Calu3 (cell line): Measurements from ENCODE around the gene HIF1A. TPM values are rescaled to one million over a fixed set of nuclear protein-coding genes. Genes with fewer than 3 reads are reported as not detected.

Experiments
- BruUV-seq: library from RNA; stranded (reverse); fragments of 400-500 nt; replicated peaks from 2 replicates; lab custom pipeline; 2021; lab: Mats Ljungman, UMichigan
- CTCF ChIA-PET: fragments of 300-600 bp; sonication (Branson Sonifier 250); formaldehyde crosslinking; loops from one replicate; lab custom pipeline; 2022; ENCODE audit warnings: antibody characterized with exemption; lab: Charles Lee
- DNase-seq: peaks from one replicate; pipeline ENCODE4 v3.0.0; 2022
- H3K27ac Mint-ChIP-seq: one replicate; pipeline ENCODE4 v1.8.0; 2022; ENCODE audit warnings: mixed read lengths; ENCODE audit not compliant: unreplicated experiment
- H3K27me3 Mint-ChIP-seq: one replicate; pipeline ENCODE4 v1.8.0; 2022; ENCODE audit warnings: mixed read lengths; ENCODE audit not compliant: unreplicated experiment
- H3K36me3 Mint-ChIP-seq: one replicate; pipeline ENCODE4 v1.8.0; 2022; ENCODE audit warnings: mild to moderate bottlenecking, moderate library complexity, mixed read lengths; ENCODE audit not compliant: insufficient read depth, unreplicated experiment
- H3K4me1 Mint-ChIP-seq: one replicate; pipeline ENCODE4 v1.8.0; 2022; ENCODE audit warnings: mild to moderate bottlenecking, low read depth, mixed read lengths; ENCODE audit not compliant: unreplicated experiment
- H3K4me3 Mint-ChIP-seq: one replicate; pipeline ENCODE4 v1.8.0; 2022; ENCODE audit warnings: mild to moderate bottlenecking, low read depth, moderate library complexity, mixed read lengths; ENCODE audit not compliant: unreplicated experiment
- H3K9me3 Mint-ChIP-seq: one replicate; pipeline ENCODE4 v1.8.0; 2022; ENCODE audit warnings: low read depth, mixed read lengths; ENCODE audit not compliant: unreplicated experiment
- intact Hi-C: fragments of 100-400 bp; cut with micrococcal nuclease; formaldehyde crosslinking; loops from one replicate; pipeline ENCODE4 v1.10.0; 2022; ENCODE audit not compliant: unreplicated experiment
- total RNA-seq: library from RNA; stranded (reverse); gene quantifications from 2 replicates; pipeline ENCODE4 v1.2.3, GENCODE V29; 2022
- TF ChIP-seq, protein P1 (sequence below): fragments of 200-600 bp; IDR thresholded peaks from one replicate; pipeline ENCODE4 v1.8.0; 2022; ENCODE audit warnings: antibody characterized with exemption; ENCODE audit not compliant: unreplicated experiment

HIF1A gene
- total RNA-seq, 1 experiment from 2014 or later, result 229 TPM

DNA sequence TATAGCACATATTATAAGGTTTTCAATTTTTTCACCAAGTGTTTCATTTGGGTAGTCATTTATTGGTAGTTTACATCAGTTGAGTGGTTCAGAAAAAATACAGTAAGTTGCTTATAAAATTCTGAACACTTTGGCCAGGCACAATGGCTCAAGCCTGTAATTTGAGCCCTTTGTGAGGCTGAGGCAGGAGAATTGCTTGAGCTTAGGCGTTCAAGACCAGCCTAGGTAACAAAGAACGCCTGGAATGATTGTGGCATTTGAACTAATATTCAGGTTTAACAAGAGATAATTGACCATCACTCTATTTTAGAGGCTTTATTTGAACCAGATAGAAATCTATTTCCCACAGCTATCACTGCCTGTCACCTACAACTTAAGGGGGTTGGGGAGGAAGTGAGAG lies 22.7 kb downstream of the HIF1A start:
- Mint-ChIP-seq H3K36me3 (peaks cover 46% of the 10 kb centered on the region), H3K27me3 (no peaks in the 10 kb centered on the region), H3K27ac (no peak overlapping the region), H3K4me3 (no peak overlapping the region), H3K4me1 (peaks cover 28% of the 10 kb centered on the region), H3K9me3 (no peaks in the 10 kb centered on the region)
- intact Hi-C loops, result no loop called here
- CTCF ChIA-PET, result interaction anchor here (0.7 kb wide), 2 partner anchors 12 kb away, joined by 3 to 4 read pairs; no protein-coding TSS in a partner anchor
- no TSS peak for BruUV-seq
- TF ChIP-seq, protein P1, sequence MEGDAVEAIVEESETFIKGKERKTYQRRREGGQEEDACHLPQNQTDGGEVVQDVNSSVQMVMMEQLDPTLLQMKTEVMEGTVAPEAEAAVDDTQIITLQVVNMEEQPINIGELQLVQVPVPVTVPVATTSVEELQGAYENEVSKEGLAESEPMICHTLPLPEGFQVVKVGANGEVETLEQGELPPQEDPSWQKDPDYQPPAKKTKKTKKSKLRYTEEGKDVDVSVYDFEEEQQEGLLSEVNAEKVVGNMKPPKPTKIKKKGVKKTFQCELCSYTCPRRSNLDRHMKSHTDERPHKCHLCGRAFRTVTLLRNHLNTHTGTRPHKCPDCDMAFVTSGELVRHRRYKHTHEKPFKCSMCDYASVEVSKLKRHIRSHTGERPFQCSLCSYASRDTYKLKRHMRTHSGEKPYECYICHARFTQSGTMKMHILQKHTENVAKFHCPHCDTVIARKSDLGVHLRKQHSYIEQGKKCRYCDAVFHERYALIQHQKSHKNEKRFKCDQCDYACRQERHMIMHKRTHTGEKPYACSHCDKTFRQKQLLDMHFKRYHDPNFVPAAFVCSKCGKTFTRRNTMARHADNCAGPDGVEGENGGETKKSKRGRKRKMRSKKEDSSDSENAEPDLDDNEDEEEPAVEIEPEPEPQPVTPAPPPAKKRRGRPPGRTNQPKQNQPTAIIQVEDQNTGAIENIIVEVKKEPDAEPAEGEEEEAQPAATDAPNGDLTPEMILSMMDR, result no peak
- no peak for DNase-seq

DNA sequence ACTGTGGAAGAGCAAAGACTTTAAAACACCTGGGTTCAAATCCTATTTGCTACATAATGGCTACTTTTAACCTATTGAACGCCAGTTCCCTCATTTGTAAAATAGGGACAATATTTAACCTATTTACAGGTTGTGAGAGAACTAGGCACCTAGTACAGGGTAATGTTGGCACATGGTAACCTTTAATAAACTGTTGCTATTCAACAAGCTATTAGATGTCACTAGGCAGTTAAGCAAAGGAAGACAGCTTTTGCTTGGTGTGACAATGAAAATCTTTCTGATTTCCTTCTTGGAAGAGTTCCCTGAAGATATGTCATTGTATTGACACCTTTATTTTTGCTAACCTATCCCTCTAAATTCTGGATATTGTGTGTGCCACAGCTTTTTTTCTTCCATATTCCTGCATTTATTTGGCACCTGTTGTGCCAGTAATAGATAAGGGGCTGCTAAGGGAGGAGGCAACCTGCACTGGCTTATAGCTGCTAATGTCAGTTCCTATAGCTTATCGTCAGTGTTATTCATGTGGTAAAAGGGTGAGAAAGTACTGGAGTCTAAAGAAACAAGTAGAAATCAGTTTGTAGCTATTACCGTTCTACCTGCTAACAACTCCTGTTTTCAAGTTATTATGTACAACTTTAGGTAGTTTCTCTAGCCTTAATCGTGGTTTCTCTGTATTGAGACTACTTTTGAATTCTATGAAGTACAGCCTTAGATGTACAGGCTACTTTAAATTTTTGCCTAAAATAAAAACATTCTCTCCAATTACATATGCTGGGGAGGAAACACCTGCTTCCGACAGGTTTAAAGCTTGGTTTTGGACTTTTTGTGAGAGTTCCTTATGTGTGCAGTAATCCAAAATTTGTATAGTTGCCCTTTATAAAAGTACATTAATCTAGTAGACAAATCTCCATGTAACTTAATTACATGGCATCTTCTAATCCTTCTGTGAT lies 24.3 kb downstream of the HIF1A start:
- no TSS peak for BruUV-seq
- Mint-ChIP-seq H3K27ac (no peak overlapping the region), H3K9me3 (no peaks in the 10 kb centered on the region), H3K36me3 (peaks cover 52% of the 10 kb centered on the region), H3K4me1 (peaks cover 22% of the 10 kb centered on the region), H3K4me3 (no peak overlapping the region), H3K27me3 (no peaks in the 10 kb centered on the region)
- DNase-seq, result no peak
- TF ChIP-seq, protein P1, result no peak
- intact Hi-C loops, result no loop called here
- CTCF ChIA-PET, result interaction anchor here (1.3 kb wide), 1 partner anchor 95 kb away, joined by 3 read pairs; no protein-coding TSS in a partner anchor

DNA sequence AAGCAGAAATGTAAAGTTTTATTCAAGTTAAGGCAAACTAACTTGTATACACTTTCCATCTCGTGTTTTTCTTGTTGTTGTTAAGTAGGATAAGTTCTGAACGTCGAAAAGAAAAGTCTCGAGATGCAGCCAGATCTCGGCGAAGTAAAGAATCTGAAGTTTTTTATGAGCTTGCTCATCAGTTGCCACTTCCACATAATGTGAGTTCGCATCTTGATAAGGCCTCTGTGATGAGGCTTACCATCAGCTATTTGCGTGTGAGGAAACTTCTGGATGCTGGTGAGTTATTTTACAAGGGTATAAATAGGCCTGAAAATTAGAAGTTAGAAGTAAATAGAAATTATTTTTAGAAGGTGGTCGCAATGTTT lies 25.0 kb downstream of the HIF1A start:
- CTCF ChIA-PET, result interaction anchor here (1.3 kb wide), 1 partner anchor 96 kb away, joined by 3 read pairs; no protein-coding TSS in a partner anchor
- peaks cover 58% of the 10 kb centered on the region for H3K36me3 Mint-ChIP-seq
- H3K9me3 Mint-ChIP-seq, result no peaks in the 10 kb centered on the region
- intact Hi-C loops, result no loop called here
- H3K4me1 Mint-ChIP-seq, result peaks cover 28% of the 10 kb centered on the region
- TF ChIP-seq, protein P1, result no peak
- no peak for DNase-seq
- H3K4me3 Mint-ChIP-seq, result no peak overlapping the region
- H3K27me3 Mint-ChIP-seq, result no peaks in the 10 kb centered on the region
- no TSS peak for BruUV-seq
- no peak overlapping the region for H3K27ac Mint-ChIP-seq

DNA sequence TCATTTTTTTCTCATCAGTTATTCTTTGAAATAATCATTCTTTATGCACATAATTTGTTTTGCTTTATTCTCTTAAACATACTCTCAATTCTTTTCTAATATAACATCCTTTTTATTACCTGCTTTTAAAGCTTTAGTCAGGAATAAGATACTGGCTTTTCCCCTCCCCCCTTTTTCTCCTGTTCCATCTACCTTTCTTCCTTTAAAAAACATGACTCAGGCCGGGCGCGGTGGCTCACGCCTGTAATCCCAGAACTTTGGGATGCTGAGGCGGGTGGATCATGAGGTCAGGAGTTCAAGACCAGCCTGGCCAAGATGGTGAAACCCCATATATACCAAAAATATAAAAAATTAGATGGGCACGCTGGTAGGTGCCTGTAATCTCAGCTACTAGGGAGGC lies 25.4 kb downstream of the HIF1A start:
- no peak for DNase-seq
- H3K4me1 Mint-ChIP-seq, result peaks cover 26% of the 10 kb centered on the region
- H3K27me3 Mint-ChIP-seq, result no peaks in the 10 kb centered on the region
- H3K27ac Mint-ChIP-seq, result peak overlapping the region; percentile 52
- no peaks in the 10 kb centered on the region for H3K9me3 Mint-ChIP-seq
- CTCF ChIA-PET, result interaction anchor here (1.3 to 1.5 kb wide), 2 partner anchors 96 to 161 kb away, joined by 3 read pairs; no protein-coding TSS in a partner anchor
- intact Hi-C loops, result no loop called here
- TF ChIP-seq, protein P1, result no peak
- BruUV-seq, result no TSS peak
- peaks cover 59% of the 10 kb centered on the region for H3K36me3 Mint-ChIP-seq
- H3K4me3 Mint-ChIP-seq, result no peak overlapping the region
